Esophagus muscularis mucosa (tissue), 3 donors: Measurements from ENCODE around the gene PTPN4.

Source experiments
- CTCF ChIP-seq, 3 experiments: fragments of 200-600 bp in 2 of 3; fragments of 450-650 bp in 1 of 3; sonication (generic) in 2 of 3; IDR thresholded peaks; one replicate each; pipeline ENCODE4 v1.5.1; 2017 to 2019; ENCODE audit warnings: antibody characterized with exemption in 3 of 3, mild to moderate bottlenecking in 2 of 3, moderate library complexity in 1 of 3
- POLR2A ChIP-seq: fragments of 450-650 bp; IDR thresholded peaks from one replicate; pipeline ENCODE4 v1.6.1; 2017; ENCODE audit warnings: antibody characterized with exemption, moderate library complexity, mild to moderate bottlenecking, low read depth
- POLR2AphosphoS5 ChIP-seq, 2 donors: sonication (generic); formaldehyde crosslinking; IDR thresholded peaks; one replicate each; pipeline ENCODE4 v1.6.1; 2017; ENCODE audit warnings: antibody characterized with exemption in 2 of 2

- TF ChIP-seq CTCF (IDR thresholded peaks at IDR 0.05) (no peak), POLR2A (no peak), POLR2AphosphoS5 (IDR thresholded peaks at IDR 0.05) (no peak)
Measured at GRCh38 chr2:119728421-119728820, 31.3 kb upstream of the PTPN4 start.
